Pulmonary artery endothelial cell (primary cell): ENCODE measurements around the gene PCDHB5. TPM values are rescaled to one million over a fixed set of nuclear protein-coding genes. Genes with fewer than 3 reads are reported as not detected.
"Not testable (repeated sequence)": the region's sequence is repeated elsewhere in the genome, so short reads cannot be mapped to it uniquely, and the experiment has no call there.

Experiments
- DNase-seq: peaks from one replicate; pipeline ENCODE4 v3.0.0-alpha.2; 2011; ENCODE audit warnings: low read depth, low spot score
- total RNA-seq: library from RNA; depleted of rRNA; stranded (reverse); fragments of >200 nt; gene quantifications from 2 replicates; pipeline ENCODE4 v1.2.3, GENCODE V29; 2014

The PCDHB5 gene
- total RNA-seq: 0.39 and 0.53 TPM in 2 replicates

GRCh38 chr5:141135030-141135717 lies at the start of gene PCDHB5:
Gene PCDHB5 (plus strand): TSS chr5:141135206. CDS start chr5:141135435, 229 bp downstream.
- no peak for DNase-seq

DNA sequence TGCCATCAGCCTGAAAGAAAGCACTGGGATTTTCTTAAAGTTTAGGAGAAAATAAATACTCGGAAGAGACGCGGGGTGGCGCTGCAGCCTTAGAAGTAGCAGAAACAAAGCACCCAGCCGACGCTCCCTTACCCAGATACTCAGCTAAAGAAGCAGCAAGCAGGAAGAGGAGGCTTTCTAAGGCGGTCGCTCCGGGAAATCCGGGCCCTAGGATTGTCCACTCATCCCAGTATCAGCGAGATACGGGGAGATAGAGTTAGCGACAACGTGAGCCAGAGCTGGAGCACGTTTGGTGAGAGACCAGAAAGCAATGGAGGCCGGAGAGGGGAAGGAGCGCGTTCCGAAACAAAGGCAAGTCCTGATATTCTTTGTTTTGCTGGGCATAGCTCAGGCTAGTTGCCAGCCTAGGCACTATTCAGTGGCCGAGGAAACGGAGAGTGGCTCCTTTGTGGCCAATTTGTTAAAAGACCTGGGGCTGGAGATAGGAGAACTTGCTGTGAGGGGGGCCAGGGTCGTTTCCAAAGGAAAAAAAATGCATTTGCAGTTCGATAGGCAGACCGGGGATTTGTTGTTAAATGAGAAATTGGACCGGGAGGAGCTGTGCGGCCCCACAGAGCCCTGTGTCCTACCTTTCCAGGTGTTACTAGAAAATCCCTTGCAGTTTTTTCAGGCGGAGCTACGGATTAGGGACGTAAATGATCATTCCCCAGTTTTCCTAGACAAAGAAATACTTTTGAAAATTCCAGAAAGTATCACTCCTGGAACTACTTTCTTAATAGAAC lies 40.3 kb upstream of the PCDHB5 start, which contains the start of gene PCDHB2:
Gene PCDHB2 (plus strand): TSS at position 135 of the 782 bp plus-strand sequence. CDS start 176 bp downstream, at position 311.
- no peak for DNase-seq

GRCh38 chr5:141095263-141095641 lies 39.8 kb upstream of the PCDHB5 start:
- DNase-seq: no peak

- not testable (repeated sequence) for DNase-seq
Observed at GRCh38 chr5:141096181-141096580, 38.8 kb upstream of the PCDHB5 start.

DNA sequence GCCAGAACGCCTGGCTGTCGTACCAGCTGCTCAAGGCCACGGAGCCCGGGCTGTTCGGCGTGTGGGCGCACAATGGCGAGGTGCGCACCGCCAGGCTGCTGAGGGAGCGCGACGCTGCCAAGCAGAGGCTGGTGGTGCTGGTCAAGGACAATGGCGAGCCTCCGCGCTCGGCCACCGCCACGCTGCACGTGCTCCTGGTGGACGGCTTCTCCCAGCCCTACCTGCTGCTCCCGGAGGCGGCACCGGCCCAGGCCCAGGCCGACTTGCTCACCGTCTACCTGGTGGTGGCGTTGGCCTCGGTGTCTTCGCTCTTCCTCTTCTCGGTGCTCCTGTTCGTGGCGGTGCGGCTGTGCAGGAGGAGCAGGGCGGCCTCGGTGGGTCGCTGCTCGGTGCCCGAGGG lies 38.4 kb upstream of the PCDHB5 start:
- DNase-seq: not testable (repeated sequence)

GRCh38 chr5:141100243-141100805 lies 34.7 kb upstream of the PCDHB5 start, which contains the start of gene PCDHB3:
Gene PCDHB3 (plus strand): TSS chr5:141100473. CDS start chr5:141100650, 177 bp downstream.
- DNase-seq: no peak

DNA sequence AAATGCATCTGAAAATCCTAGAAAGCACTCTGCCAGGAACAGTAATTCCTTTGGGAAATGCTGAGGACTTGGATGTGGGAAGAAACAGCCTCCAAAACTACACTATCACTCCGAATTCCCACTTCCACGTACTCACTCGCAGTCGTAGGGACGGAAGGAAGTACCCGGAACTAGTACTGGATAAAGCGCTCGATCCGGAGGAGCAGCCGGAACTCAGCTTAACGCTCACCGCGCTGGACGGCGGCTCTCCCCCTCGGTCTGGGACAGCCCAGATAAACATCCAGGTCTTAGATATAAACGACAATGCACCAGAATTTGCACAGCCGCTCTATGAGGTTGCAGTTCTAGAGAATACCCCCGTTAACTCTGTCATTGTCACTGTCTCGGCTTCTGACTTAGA lies 33.9 kb upstream of the PCDHB5 start:
- no peak for DNase-seq

GRCh38 chr5:141102070-141102469 lies 32.9 kb upstream of the PCDHB5 start:
- DNase-seq: not testable (repeated sequence)

DNA sequence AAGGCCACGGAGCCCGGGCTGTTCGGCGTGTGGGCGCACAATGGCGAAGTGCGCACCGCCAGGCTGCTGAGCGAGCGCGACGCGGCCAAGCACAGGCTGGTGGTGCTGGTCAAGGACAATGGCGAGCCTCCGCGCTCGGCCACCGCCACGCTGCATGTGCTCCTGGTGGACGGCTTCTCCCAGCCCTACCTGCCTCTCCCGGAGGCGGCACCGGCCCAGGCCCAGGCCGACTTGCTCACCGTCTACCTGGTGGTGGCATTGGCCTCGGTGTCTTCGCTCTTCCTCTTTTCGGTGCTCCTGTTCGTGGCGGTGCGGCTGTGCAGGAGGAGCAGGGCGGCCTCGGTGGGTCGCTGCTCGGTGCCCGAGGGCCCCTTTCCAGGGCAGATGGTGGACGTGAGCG lies 32.5 kb upstream of the PCDHB5 start:
- not testable (repeated sequence) for DNase-seq

DNA sequence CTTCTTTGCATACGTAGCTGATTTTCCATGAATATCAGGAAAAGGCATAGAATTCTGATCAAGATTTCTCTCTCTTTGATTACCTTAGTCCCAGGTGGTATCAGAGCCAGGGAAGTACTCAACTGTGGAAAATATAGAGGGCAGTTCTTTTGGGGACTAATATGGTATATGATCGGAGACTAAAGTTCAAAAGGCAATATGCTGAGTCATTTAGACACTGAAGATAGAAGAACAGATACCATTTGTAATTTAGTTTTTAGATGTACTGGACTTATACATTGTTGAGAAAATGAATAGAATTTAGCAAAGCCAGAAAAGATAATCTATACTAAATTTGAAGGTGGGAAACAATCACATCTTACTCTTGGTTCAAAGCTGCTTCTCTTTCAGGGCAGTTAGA lies 29.7 kb upstream of the PCDHB5 start:
- no peak for DNase-seq

GRCh38 chr5:141119250-141119649 lies 15.8 kb upstream of the PCDHB5 start:
- no peak for DNase-seq

GRCh38 chr5:141121563-141121962 lies 13.4 kb upstream of the PCDHB5 start, which contains the start of gene PCDHB4:
Gene PCDHB4 (plus strand): TSS chr5:141121818. CDS start chr5:141121999, 181 bp downstream.
- DNase-seq: no peak

- no peak for DNase-seq
Observed at GRCh38 chr5:141121985-141122384, 13.0 kb upstream of the PCDHB5 start.

GRCh38 chr5:141123396-141124135 lies 11.4 kb upstream of the PCDHB5 start:
- DNase-seq: not testable (repeated sequence)

GRCh38 chr5:141127305-141127704 lies 7.7 kb upstream of the PCDHB5 start:
- no peak for DNase-seq

GRCh38 chr5:141135718-141136266 lies 786 bp downstream of the PCDHB5 start:
- DNase-seq: no peak

DNA sequence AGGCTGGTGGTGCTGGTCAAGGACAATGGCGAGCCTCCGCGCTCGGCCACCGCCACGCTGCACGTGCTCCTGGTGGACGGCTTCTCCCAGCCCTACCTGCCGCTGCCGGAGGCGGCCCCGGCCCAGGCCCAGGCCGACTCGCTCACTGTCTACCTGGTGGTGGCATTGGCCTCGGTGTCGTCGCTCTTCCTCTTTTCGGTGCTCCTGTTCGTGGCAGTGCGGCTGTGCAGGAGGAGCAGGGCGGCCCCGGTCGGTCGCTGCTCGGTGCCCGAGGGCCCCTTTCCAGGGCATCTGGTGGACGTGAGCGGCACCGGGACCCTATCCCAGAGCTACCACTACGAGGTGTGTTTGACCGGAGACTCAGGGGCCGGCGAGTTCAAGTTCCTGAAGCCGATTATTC lies 2.3 kb downstream of the PCDHB5 start:
- not testable (repeated sequence) for DNase-seq

DNA sequence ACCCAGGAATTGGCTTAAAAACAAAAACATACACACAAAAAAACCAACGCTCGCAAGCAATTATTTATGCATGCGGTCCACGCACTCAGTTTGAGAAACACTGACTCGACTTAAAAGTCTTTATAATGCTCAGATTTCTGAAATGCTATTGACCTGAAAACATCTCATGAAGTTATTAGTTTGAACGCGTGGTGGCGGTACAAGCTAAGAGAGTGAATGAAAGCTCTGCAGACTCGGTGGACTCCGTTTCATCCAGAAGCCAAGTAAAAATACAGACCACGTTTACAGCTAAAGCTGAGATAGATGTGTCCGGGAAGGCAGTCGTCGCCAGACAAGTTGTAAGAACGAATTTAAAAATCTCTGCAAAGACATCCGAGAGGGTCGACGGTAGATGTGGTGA lies 14.8 kb downstream of the PCDHB5 start, which contains the start of gene PCDHB6:
Gene PCDHB6 (plus strand): TSS at position 246 of the 400 bp plus-strand sequence. CDS start 201 bp downstream, outside the sequence.
- no peak for DNase-seq

DNA sequence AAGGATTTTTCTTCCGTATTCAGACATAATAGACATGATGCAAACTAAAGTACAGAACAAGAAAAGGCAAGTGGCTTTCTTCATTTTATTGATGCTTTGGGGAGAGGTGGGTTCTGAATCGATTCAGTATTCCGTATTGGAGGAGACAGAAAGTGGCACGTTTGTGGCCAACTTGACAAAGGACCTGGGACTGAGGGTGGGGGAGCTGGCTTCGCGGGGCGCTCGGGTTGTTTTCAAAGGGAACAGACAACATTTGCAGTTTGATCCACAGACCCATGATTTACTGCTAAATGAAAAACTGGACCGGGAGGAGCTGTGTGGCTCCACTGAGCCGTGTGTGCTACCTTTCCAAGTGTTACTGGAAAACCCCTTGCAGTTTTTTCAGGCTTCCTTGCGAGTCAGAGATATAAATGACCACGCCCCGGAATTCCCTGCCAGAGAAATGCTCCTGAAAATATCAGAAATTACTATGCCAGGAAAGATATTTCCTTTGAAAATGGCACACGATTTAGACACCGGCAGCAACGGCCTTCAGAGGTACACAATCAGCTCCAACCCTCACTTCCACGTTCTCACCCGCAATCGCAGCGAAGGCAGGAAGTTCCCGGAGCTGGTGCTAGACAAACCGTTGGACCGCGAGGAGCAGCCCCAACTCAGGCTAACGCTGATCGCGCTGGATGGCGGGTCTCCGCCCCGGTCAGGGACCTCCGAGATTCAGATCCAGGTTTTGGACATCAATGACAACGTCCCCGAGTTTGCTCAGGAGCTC lies 15.4 kb downstream of the PCDHB5 start:
- no peak for DNase-seq

DNA sequence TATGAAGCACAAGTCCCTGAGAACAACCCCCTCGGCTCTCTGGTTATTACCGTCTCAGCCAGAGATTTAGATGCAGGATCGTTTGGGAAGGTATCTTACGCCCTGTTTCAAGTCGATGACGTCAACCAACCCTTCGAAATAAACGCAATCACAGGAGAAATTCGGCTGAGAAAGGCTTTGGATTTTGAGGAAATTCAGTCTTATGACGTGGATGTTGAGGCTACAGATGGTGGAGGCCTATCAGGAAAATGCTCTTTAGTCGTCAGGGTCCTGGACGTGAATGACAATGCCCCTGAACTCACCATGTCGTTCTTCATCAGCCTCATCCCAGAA lies 16.0 kb downstream of the PCDHB5 start:
- DNase-seq: no peak
